Activated CD8-positive, alpha-beta memory T cell treated with anti-CD3 and anti-CD28 coated beads, Interleukin-2, amount 10 ng/mL, durations not matched to agents 7 days and 5 days (primary cell): ENCODE results near the gene CCNA2. TPM values are rescaled to one million over a fixed set of nuclear protein-coding genes. Genes with fewer than 3 reads are reported as not detected.

Experiments
- ATAC-seq: fragments of 150-1000 bp; cut with Tn5 transposase; one replicate; pipeline ENCODE4 v1.10.0; 2021; ENCODE audit warnings: moderate library complexity
- CTCF ChIA-PET: fragments of 350-600 bp; sonication (Branson Sonifier 250); formaldehyde crosslinking; loops from one replicate; lab custom pipeline; 2021; ENCODE audit warnings: antibody characterized with exemption; lab: Charles Lee
- DNase-seq: peaks from one replicate; pipeline ENCODE4 v3.0.0-alpha.2; 2020
- H3K27ac Mint-ChIP-seq: one replicate; pipeline ENCODE4 v1.8.0; 2021; ENCODE audit warnings: mild to moderate bottlenecking, mixed read lengths
- H3K27me3 Mint-ChIP-seq: one replicate; pipeline ENCODE4 v1.8.0; 2021; ENCODE audit warnings: mixed read lengths
- H3K36me3 Mint-ChIP-seq: one replicate; pipeline ENCODE4 v1.8.0; 2021; ENCODE audit warnings: mild to moderate bottlenecking, mixed read lengths
- H3K4me1 Mint-ChIP-seq: one replicate; pipeline ENCODE4 v1.8.0; 2021; ENCODE audit warnings: mixed read lengths
- H3K4me3 Mint-ChIP-seq: one replicate; pipeline ENCODE4 v1.8.0; 2021; ENCODE audit warnings: mild to moderate bottlenecking, moderate library complexity, mixed read lengths
- H3K9me3 Mint-ChIP-seq: one replicate; pipeline ENCODE4 v1.8.0; 2022; ENCODE audit warnings: low read depth, mixed read lengths
- total RNA-seq, 2 experiments: library from RNA; stranded (reverse); gene quantifications; one replicate each; pipeline ENCODE4 v1.2.3, GENCODE V29; 2021

Gene CCNA2
- total RNA-seq, 2 experiments from 2014 or later = 125 to 129 TPM

- no peaks in the 10 kb centered on the region for H3K9me3 Mint-ChIP-seq
- H3K36me3 Mint-ChIP-seq = peaks cover 51% of the 10 kb centered on the region
- DNase-seq (peak; percentile 76), ATAC-seq (peak; percentile 18)
- no peaks in the 10 kb centered on the region for H3K27me3 Mint-ChIP-seq
- H3K27ac Mint-ChIP-seq = peak overlapping the region; percentile 99
- CTCF ChIA-PET = interaction anchor here (0.7 to 2.9 kb wide), 2 partner anchors 9 to 12 kb away, joined by 3 to 10 read pairs; no protein-coding TSS in a partner anchor
- peak overlapping the region; percentile 99 for H3K4me3 Mint-ChIP-seq
- H3K4me1 Mint-ChIP-seq = peaks cover 41% of the 10 kb centered on the region
Measured at GRCh38 chr4:121822796-121823504, 733 bp downstream of the CCNA2 start.

- H3K9me3 Mint-ChIP-seq = no peaks in the 10 kb centered on the region
- CTCF ChIA-PET = interaction anchor here (0.6 to 2.9 kb wide), 3 partner anchors 8 to 11 kb away, joined by 3 to 10 read pairs (median 3); no protein-coding TSS in a partner anchor
- H3K36me3 Mint-ChIP-seq = peaks cover 53% of the 10 kb centered on the region
Measured at GRCh38 chr4:121822047-121822446, 1.6 kb downstream of the CCNA2 start.

GRCh38 chr4:121819216-121819965 lies 4.3 kb downstream of the CCNA2 start:
- ATAC-seq (no peak), DNase-seq (no peak)
- H3K9me3 Mint-ChIP-seq = no peaks in the 10 kb centered on the region
- H3K27ac Mint-ChIP-seq = peak overlapping the region; percentile 61
- no peaks in the 10 kb centered on the region for H3K27me3 Mint-ChIP-seq
- peaks cover 57% of the 10 kb centered on the region for H3K4me1 Mint-ChIP-seq
- H3K4me3 Mint-ChIP-seq = no peak overlapping the region
- CTCF ChIA-PET = interaction anchor here (0.6 to 0.9 kb wide), 2 partner anchors 15 to 20 kb away, joined by 3 to 4 read pairs; no protein-coding TSS in a partner anchor
- peaks cover 69% of the 10 kb centered on the region for H3K36me3 Mint-ChIP-seq

More at GRCh38 chr4:121822047-121822446, 1.6 kb downstream of the CCNA2 start:
- H3K4me3 Mint-ChIP-seq = peak overlapping the region; percentile 99
- H3K4me1 Mint-ChIP-seq = peaks cover 47% of the 10 kb centered on the region
- H3K27me3 Mint-ChIP-seq = no peaks in the 10 kb centered on the region
- peak overlapping the region; percentile 99 for H3K27ac Mint-ChIP-seq
- DNase-seq = no peak
- ATAC-seq = no peak

GRCh38 chr4:121818215-121818614 lies 5.5 kb downstream of the CCNA2 start:
- Mint-ChIP-seq H3K27me3 (no peaks in the 10 kb centered on the region), H3K4me3 (no peak overlapping the region), H3K9me3 (no peaks in the 10 kb centered on the region), H3K4me1 (peaks cover 61% of the 10 kb centered on the region), H3K27ac (peak overlapping the region; percentile 16), H3K36me3 (peaks cover 73% of the 10 kb centered on the region)
- DNase-seq = no peak
- no peak for ATAC-seq
- CTCF ChIA-PET = interaction anchor here (1.2 kb wide), 1 partner anchor 16 kb away, joined by 5 read pairs; the partner anchor contains the start of gene EXOSC9

GRCh38 chr4:121817701-121818100 lies 6.0 kb downstream of the CCNA2 start:
- CTCF ChIA-PET = interaction anchor here (1.2 kb wide), 1 partner anchor 16 kb away, joined by 5 read pairs; the partner anchor contains the start of gene EXOSC9

GRCh38 chr4:121817006-121817405 lies 6.7 kb downstream of the CCNA2 start:
- CTCF ChIA-PET = interaction anchor here (1.2 kb wide), 1 partner anchor 16 kb away, joined by 4 read pairs; the partner anchor contains the start of gene EXOSC9
- no peaks in the 10 kb centered on the region for H3K9me3 Mint-ChIP-seq
- DNase-seq (no peak), ATAC-seq (no peak)
- peaks cover 61% of the 10 kb centered on the region for H3K4me1 Mint-ChIP-seq
- H3K27ac Mint-ChIP-seq = no peak overlapping the region
- peaks cover 67% of the 10 kb centered on the region for H3K36me3 Mint-ChIP-seq
- no peak overlapping the region for H3K4me3 Mint-ChIP-seq
- no peaks in the 10 kb centered on the region for H3K27me3 Mint-ChIP-seq

More at GRCh38 chr4:121817701-121818100, 6.0 kb downstream of the CCNA2 start:
- Mint-ChIP-seq H3K27ac (peak overlapping the region; percentile 16), H3K36me3 (peaks cover 72% of the 10 kb centered on the region), H3K4me1 (peaks cover 63% of the 10 kb centered on the region), H3K9me3 (no peaks in the 10 kb centered on the region), H3K27me3 (no peaks in the 10 kb centered on the region), H3K4me3 (no peak overlapping the region)
- DNase-seq = no peak
- ATAC-seq = no peak

- no peaks in the 10 kb centered on the region for H3K27me3 Mint-ChIP-seq
- CTCF ChIA-PET = no interaction called here
- peaks cover 58% of the 10 kb centered on the region for H3K4me1 Mint-ChIP-seq
- no peak overlapping the region for H3K27ac Mint-ChIP-seq
- no peak for ATAC-seq
- no peaks in the 10 kb centered on the region for H3K9me3 Mint-ChIP-seq
- H3K4me3 Mint-ChIP-seq = no peak overlapping the region
- DNase-seq = no peak
- peaks cover 65% of the 10 kb centered on the region for H3K36me3 Mint-ChIP-seq
Measured at GRCh38 chr4:121814756-121815155, 8.9 kb downstream of the CCNA2 start.

DNA sequence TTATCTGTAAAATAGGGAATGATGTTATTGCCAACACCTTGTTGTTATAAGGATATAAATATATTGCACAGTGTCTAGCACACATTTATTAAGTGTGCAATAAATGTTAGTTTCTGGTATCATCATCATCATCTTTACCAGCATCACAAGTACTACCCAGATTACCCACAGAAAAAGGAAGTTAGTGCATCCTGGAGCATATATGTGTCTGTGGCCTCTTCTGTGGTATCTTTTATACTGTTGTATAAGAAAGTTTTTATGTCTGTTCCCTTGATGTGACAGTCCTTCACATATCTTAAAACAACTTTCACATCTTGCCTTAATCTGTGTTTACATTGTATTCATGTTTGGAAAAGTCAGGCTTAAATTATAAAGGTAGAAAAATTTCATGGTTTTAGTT lies 12.6 kb downstream of the CCNA2 start:
- H3K27ac Mint-ChIP-seq = peak overlapping the region; percentile 71
- peaks cover 50% of the 10 kb centered on the region for H3K36me3 Mint-ChIP-seq
- H3K9me3 Mint-ChIP-seq = no peaks in the 10 kb centered on the region
- no peak overlapping the region for H3K4me3 Mint-ChIP-seq
- ATAC-seq = peak; percentile 76
- no peaks in the 10 kb centered on the region for H3K27me3 Mint-ChIP-seq
- DNase-seq = no peak
- peaks cover 37% of the 10 kb centered on the region for H3K4me1 Mint-ChIP-seq
- CTCF ChIA-PET = interaction anchor here (0.8 to 2.1 kb wide), 3 partner anchors 9 to 13 kb away, joined by 3 to 10 read pairs (median 7); partner anchors contain the start of gene CCNA2

- Mint-ChIP-seq H3K36me3 (peaks cover 56% of the 10 kb centered on the region), H3K4me1 (peaks cover 44% of the 10 kb centered on the region), H3K9me3 (no peaks in the 10 kb centered on the region), H3K27ac (no peak overlapping the region), H3K27me3 (no peaks in the 10 kb centered on the region), H3K4me3 (no peak overlapping the region)
- DNase-seq = no peak
- no peak for ATAC-seq
- CTCF ChIA-PET = no interaction called here
Measured at GRCh38 chr4:121806411-121806810, 17.3 kb downstream of the CCNA2 start.

DNA sequence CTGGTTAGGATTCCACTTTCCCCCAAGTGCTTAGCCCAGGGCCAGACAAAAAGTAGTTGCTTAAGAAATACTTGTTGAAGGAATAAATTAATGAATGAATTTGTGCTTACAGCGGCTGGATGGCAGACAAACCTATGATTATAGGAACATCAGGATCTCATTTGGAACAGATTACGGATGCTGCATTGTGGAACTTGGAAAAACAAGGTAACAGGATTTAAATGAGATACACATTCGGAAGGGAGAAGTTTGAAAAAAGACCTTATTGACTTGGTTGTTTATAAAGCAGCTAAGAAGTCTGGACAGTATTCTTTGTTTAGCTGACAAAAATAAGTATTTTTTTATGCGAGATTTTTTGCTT lies 22.0 kb downstream of the CCNA2 start:
- no peaks in the 10 kb centered on the region for H3K27me3 Mint-ChIP-seq
- no peak for DNase-seq
- CTCF ChIA-PET = interaction anchor here (0.8 to 2.1 kb wide), 5 partner anchors 9 to 134 kb away, joined by 3 to 7 read pairs (median 4); partner anchors contain the start of gene SMIM43
- H3K27ac Mint-ChIP-seq = peak overlapping the region; percentile 97
- peak overlapping the region; percentile 83 for H3K4me3 Mint-ChIP-seq
- no peak for ATAC-seq
- peaks cover 54% of the 10 kb centered on the region for H3K4me1 Mint-ChIP-seq
- peaks cover 36% of the 10 kb centered on the region for H3K36me3 Mint-ChIP-seq
- no peaks in the 10 kb centered on the region for H3K9me3 Mint-ChIP-seq

DNA sequence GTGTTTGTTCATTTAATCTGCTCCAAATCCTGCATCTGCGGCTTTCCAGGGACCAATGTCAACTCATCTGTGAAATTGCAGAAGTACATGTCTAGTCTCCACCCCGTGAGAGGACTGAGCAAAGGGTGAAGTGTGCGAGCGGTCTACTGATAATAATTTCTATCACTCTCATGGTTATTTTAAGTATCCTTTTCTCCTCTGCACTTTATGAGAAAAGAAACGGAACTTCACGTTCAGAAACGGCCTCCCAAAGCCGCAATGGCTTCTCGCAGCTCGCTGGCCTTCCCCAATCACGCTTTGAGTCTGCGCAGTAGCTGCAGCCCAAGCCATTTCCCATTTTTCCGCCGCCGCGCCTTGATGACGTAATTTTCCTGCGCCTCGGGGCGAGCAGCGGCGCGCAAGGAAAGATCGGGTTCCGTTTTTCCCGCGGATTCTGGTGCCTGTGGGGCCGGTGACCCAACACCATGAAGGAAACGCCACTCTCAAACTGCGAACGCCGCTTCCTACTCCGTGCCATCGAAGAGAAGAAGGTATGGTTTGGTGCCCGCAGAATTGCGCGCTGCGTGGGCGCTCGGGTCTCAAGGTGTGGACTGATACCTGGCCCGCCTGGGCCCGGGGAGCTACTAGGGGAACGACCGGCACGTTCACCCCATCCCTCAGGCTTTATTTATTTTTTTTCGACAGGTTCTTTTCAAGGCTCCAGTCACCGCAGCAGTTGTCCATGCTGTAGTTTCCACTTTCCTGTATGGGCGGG lies 22.5 kb downstream of the CCNA2 start, which contains the start of gene EXOSC9:
Gene EXOSC9 (plus strand): TSS at position 363 of the 754 bp plus-strand sequence. CDS start 102 bp downstream, at position 465.
- DNase-seq (peak; percentile 95), ATAC-seq (peak; percentile 87)
- no peaks in the 10 kb centered on the region for H3K27me3 Mint-ChIP-seq
- CTCF ChIA-PET = interaction anchor here (0.8 to 2.1 kb wide), 5 partner anchors 10 to 134 kb away, joined by 3 to 7 read pairs (median 4); partner anchors contain the start of gene SMIM43
- H3K9me3 Mint-ChIP-seq = no peaks in the 10 kb centered on the region
- H3K4me1 Mint-ChIP-seq = peaks cover 54% of the 10 kb centered on the region
- peaks cover 33% of the 10 kb centered on the region for H3K36me3 Mint-ChIP-seq
- H3K4me3 Mint-ChIP-seq = peak within 1 kb of the TSS; percentile 83
- H3K27ac Mint-ChIP-seq = peak within 1 kb of the TSS; percentile 97

GRCh38 chr4:121800638-121800960 lies 23.1 kb downstream of the CCNA2 start:
- Mint-ChIP-seq H3K4me3 (peak overlapping the region; percentile 83), H3K27me3 (no peaks in the 10 kb centered on the region), H3K36me3 (peaks cover 33% of the 10 kb centered on the region), H3K4me1 (peaks cover 58% of the 10 kb centered on the region), H3K9me3 (no peaks in the 10 kb centered on the region), H3K27ac (peak overlapping the region; percentile 97)
- DNase-seq = no peak
- ATAC-seq = peak; percentile 11
- CTCF ChIA-PET = interaction anchor here (0.8 to 1.4 kb wide), 2 partner anchors 16 to 133 kb away, joined by 3 to 4 read pairs; no protein-coding TSS in a partner anchor
